Neuron (in vitro differentiated cells): ENCODE measurements around the gene ATP13A2.

ENCODE experiments used
- H2AFZ ChIP-seq: one replicate; pipeline ENCODE4 v1.6.1; 2013; ENCODE audit warnings: low read depth, mild to moderate bottlenecking, inconsistent platforms, low read length, moderate library complexity
- H3K27me3 ChIP-seq: one replicate; pipeline ENCODE4 v1.6.1; 2013; ENCODE audit warnings: low read length; ENCODE audit not compliant: insufficient read depth
- H3K36me3 ChIP-seq: one replicate; pipeline ENCODE4 v1.6.1; 2013; ENCODE audit warnings: low read length; ENCODE audit not compliant: insufficient read depth
- H3K4me1 ChIP-seq: one replicate; pipeline ENCODE4 v1.6.1; 2013; ENCODE audit warnings: low read length; ENCODE audit not compliant: insufficient read depth
- H3K4me3 ChIP-seq: 2 replicates; pipeline ENCODE4 v1.5.1; 2013; ENCODE audit warnings: mild to moderate bottlenecking, low read length, moderate library complexity
- H3K9me3 ChIP-seq: one replicate; pipeline ENCODE4 v1.6.1; 2013; ENCODE audit warnings: low read length

The ATP13A2 gene

GRCh38 chr1:16988210-16988609 is 23.5 kb downstream of the ATP13A2 start:
- H2AFZ ChIP-seq: no peak overlapping the region
- H3K4me3 ChIP-seq: no peak overlapping the region
- no peaks in the 10 kb centered on the region for H3K9me3 ChIP-seq
- no peaks in the 10 kb centered on the region for H3K27me3 ChIP-seq
- peaks cover 1% of the 10 kb centered on the region for H3K4me1 ChIP-seq
- peaks cover 11% of the 10 kb centered on the region for H3K36me3 ChIP-seq

- Histone ChIP-seq H3K4me3 (no peak overlapping the region), H3K27me3 (no peaks in the 10 kb centered on the region), H2AFZ (no peak overlapping the region), H3K4me1 (peaks cover 6% of the 10 kb centered on the region), H3K9me3 (no peaks in the 10 kb centered on the region), H3K36me3 (peaks cover 11% of the 10 kb centered on the region)
Observed at GRCh38 chr1:16986962-16987361, 24.8 kb downstream of the ATP13A2 start.

GRCh38 chr1:16986560-16986959 is 25.2 kb downstream of the ATP13A2 start:
- no peaks in the 10 kb centered on the region for H3K27me3 ChIP-seq
- H3K4me3 ChIP-seq: no peak overlapping the region
- H3K36me3 ChIP-seq: peaks cover 11% of the 10 kb centered on the region
- H3K4me1 ChIP-seq: peaks cover 6% of the 10 kb centered on the region
- no peak overlapping the region for H2AFZ ChIP-seq
- H3K9me3 ChIP-seq: no peaks in the 10 kb centered on the region

GRCh38 chr1:16986113-16986512 is 25.6 kb downstream of the ATP13A2 start:
- H3K36me3 ChIP-seq: peaks cover 11% of the 10 kb centered on the region

GRCh38 chr1:16984717-16985116 is 27.0 kb downstream of the ATP13A2 start:
- no peaks in the 10 kb centered on the region for H3K9me3 ChIP-seq
- H3K4me3 ChIP-seq: no peak overlapping the region
- no peaks in the 10 kb centered on the region for H3K27me3 ChIP-seq
- peaks cover 6% of the 10 kb centered on the region for H3K4me1 ChIP-seq
- peaks cover 11% of the 10 kb centered on the region for H3K36me3 ChIP-seq
- H2AFZ ChIP-seq: no peak overlapping the region

More at GRCh38 chr1:16986113-16986512, 25.6 kb downstream of the ATP13A2 start:
- Histone ChIP-seq H3K4me3 (no peak overlapping the region), H3K27me3 (no peaks in the 10 kb centered on the region), H3K9me3 (no peaks in the 10 kb centered on the region), H2AFZ (no peak overlapping the region), H3K4me1 (peaks cover 6% of the 10 kb centered on the region)

- Histone ChIP-seq H3K4me3 (no peak overlapping the region), H3K27me3 (no peaks in the 10 kb centered on the region), H3K4me1 (peaks cover 17% of the 10 kb centered on the region), H3K9me3 (no peaks in the 10 kb centered on the region), H2AFZ (no peak overlapping the region), H3K36me3 (peaks cover 11% of the 10 kb centered on the region)
Observed at GRCh38 chr1:16983649-16984048, 28.1 kb downstream of the ATP13A2 start.

- Histone ChIP-seq H3K4me1 (peaks cover 17% of the 10 kb centered on the region), H2AFZ (no peak overlapping the region), H3K9me3 (no peaks in the 10 kb centered on the region), H3K4me3 (no peak overlapping the region), H3K27me3 (no peaks in the 10 kb centered on the region), H3K36me3 (peaks cover 7% of the 10 kb centered on the region)
Observed at GRCh38 chr1:16982902-16983301, 28.8 kb downstream of the ATP13A2 start.

GRCh38 chr1:16981269-16981849 is 30.4 kb downstream of the ATP13A2 start:
- Histone ChIP-seq H2AFZ (no peak overlapping the region), H3K4me1 (peaks cover 17% of the 10 kb centered on the region), H3K9me3 (no peaks in the 10 kb centered on the region), H3K27me3 (no peaks in the 10 kb centered on the region), H3K4me3 (no peak overlapping the region), H3K36me3 (peaks cover 3% of the 10 kb centered on the region)

- Histone ChIP-seq H3K4me3 (peak within 1 kb of the TSS; percentile 83), H3K27me3 (no peaks in the 10 kb centered on the region), H3K9me3 (no peaks in the 10 kb centered on the region), H3K36me3 (peaks cover 7% of the 10 kb centered on the region), H3K4me1 (peaks cover 17% of the 10 kb centered on the region), H2AFZ (peak within 1 kb of the TSS; percentile 79)
Observed at GRCh38 chr1:16980473-16981268, 31.1 kb downstream of the ATP13A2 start, which contains the start of gene MFAP2. TSS of gene MFAP2 (minus strand) at chr1:16980620. CDS start at chr1:16978273, 2,347 bp downstream.

- Histone ChIP-seq H3K4me1 (peaks cover 17% of the 10 kb centered on the region), H3K27me3 (no peaks in the 10 kb centered on the region), H3K9me3 (no peaks in the 10 kb centered on the region), H3K4me3 (peak overlapping the region; percentile 83), H3K36me3 (peaks cover 7% of the 10 kb centered on the region), H2AFZ (peak overlapping the region; percentile 79)
Observed at GRCh38 chr1:16979475-16980327, 32.0 kb downstream of the ATP13A2 start.

- Histone ChIP-seq H3K4me1 (peaks cover 17% of the 10 kb centered on the region), H3K27me3 (no peaks in the 10 kb centered on the region), H3K9me3 (no peaks in the 10 kb centered on the region), H2AFZ (no peak overlapping the region), H3K36me3 (peaks cover 7% of the 10 kb centered on the region), H3K4me3 (peak overlapping the region; percentile 83)
Observed at GRCh38 chr1:16978567-16979474, 32.9 kb downstream of the ATP13A2 start.

GRCh38 chr1:16978139-16978538 is 33.6 kb downstream of the ATP13A2 start:
- H2AFZ ChIP-seq: no peak overlapping the region
- H3K9me3 ChIP-seq: no peaks in the 10 kb centered on the region
- H3K36me3 ChIP-seq: peaks cover 9% of the 10 kb centered on the region
- no peaks in the 10 kb centered on the region for H3K27me3 ChIP-seq
- H3K4me1 ChIP-seq: peaks cover 15% of the 10 kb centered on the region
- H3K4me3 ChIP-seq: no peak overlapping the region
